Measurements from ENCODE around the gene NKAIN2.
"Not testable (repeated sequence)": the region's sequence is repeated elsewhere in the genome, so short reads cannot be mapped to it uniquely, and the experiment has no call there.

NKAIN2 gene

DNA sequence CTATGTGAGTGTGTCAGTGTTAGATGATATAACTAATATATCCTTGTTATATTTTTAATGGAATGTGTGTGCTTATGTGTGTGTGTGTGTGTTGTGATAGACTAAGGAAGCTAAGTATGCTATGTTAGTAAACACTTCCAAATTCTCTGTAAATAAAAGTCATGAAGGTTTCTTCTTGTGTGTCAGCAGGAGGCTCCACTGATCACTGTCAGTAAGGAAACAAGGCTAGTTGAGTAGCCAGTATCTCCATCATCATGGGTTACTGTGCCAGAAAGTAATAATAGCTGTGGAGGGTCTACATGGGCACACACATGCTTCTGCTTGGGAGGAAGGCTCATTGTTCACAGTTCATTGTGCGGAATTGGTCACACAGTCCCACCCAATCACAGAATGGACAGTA is 855.8 kb downstream of the NKAIN2 start:
- no peak for DNase-seq

DNA sequence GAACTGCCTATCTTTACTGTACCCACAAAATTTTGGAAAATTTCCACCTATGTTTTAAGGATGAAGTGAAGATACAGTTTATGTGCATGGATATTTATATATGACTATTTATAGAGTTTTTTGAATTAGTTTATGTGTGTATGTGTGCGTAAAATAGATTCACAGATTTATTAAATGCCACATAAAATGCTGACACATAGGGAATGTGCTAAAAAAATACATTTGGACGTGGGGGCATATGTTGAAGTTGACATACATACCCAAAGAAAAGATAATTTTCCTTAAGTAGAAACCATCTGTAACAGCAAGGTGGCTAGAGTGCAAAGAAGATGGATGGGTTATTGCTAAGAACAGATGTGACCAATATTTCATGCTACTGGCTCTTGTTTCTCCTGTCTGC is 856.5 kb downstream of the NKAIN2 start:
- DNase-seq = no peak

DNA sequence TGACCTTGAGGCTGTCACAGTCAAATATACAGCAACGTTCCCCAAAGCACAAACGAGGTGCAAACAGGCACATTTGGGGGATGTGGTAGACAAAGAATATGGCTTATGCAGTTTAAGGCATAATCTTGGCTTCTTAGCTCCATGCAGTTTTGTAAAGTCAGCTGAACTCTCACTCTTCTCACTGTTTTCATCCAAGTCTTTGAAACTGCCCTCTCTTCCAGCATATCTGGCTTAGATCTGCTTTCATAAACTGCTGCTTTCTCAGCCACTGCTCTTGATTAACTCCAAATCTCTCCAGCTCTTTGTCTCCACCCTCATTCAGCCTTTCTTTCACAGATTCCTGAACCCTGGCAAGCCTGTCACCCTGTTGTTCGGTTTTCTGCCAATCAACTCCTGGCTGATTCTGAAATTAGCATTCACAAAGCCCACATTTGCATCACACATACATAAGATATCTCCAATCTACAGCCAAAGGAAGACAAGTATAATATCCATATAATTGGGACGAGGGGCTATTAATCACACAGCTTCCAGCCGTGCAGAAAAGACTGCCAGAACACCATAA is 857.5 kb downstream of the NKAIN2 start:
- no peak for DNase-seq

DNA sequence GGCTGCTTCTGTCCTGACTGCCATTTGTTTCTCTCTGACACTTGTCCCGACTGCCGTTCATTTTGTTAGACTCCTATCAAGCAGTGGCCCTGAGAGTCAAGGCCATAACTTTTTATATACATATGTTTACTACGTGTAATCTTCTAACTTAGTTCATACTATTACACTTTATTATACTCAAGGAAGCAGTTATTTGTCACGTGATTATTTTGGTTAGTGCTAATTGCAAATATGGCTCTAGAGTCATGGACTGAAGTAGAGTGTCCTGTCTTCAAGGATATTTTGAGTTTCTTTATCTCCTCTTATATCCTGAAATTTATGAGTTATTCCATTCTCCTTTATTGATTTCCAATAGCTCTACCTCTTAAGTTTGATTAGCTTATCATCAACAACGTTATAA is 864.4 kb downstream of the NKAIN2 start:
- no peak for DNase-seq

DNA sequence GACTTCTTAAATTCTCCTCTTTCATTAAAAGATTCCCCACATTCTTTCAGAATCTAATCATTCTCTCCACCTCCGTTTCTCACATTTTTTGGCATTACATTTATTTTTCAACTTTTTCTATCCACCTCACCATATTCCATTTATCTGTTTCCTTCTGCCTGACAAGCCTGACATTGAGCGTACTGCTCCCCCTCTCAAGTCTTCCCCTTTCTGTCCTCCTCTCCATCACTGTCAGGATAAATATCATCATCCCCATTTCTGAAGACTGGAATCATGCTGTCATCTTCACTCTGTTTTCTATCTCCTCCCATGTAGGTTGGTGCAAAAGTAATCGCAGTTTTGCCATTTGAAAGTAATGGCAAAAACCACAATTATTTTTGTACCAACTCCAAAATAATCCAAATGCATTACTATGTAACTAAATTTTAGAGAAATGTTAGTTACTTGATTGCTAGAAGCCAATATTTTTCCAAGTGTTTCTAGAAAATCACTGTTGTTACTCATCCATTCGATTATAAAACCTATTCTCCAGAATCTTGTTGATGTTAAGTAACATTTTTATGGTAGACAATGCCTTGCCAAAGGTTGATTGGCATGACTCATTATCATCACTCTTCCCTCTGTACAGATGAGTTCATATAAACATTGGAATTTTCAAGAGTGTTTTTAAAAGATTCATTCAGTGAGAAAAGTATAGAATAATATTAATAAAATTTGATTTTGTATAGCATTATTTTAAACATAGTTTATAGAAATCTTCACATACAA is 866.2 kb downstream of the NKAIN2 start:
- DNase-seq = no peak

DNA sequence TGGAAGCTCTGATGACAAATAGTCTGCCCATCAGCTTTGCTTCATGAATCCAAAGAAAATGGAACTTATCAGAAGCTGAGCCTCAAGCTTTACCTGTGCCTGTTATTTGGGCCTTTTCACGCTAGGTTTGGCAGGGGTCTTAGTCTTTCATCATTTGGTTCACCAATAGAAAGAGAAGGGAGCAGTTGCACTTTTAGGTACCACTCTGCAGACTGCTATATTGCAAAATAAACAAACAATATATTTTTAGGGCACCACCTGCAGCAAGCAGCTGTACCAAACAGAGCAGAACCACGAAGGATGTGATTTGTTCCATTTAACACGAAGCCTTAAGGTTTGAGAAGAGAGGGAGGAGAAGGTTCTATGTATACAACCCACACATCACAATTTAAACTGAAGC is 867.1 kb downstream of the NKAIN2 start:
- DNase-seq = no peak

DNA sequence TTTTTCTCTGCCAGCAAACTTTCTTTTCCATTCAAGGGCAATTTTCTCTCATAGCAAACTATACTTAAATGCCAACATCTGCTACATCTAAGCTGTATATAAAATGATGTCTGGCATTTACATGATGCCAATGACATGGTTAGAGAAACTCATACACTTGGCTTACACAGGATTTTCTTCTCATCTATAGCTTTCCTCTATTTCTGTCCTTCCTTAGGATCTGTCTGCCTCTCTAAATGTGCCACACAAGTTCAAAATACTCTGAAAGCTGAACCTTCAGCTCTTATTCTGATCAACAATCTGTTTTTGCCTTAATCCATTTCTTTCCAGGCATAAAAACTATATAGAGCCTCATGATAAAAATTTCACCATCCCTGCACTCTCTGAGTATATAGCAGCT is 867.7 kb downstream of the NKAIN2 start:
- no peak for DNase-seq

DNA sequence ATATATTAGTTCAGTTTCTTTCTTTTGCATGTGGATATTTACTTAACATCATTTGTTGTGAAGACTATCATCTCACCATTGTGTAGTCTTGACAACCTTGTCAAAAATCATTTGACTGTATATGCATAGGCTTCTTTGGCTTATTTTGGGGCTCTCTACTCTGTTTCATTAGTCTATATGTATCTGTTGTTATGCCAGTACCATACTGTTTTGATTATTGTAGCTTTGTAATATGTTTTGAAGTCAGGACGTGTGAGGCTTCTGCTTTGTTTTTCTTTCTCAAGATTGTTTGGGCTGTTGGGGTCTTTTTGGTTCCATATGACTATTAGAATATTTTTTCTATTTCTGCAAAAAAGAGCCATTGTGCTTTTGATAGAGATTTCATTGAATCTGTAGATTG is 870.4 kb downstream of the NKAIN2 start:
- DNase-seq = no peak

DNA sequence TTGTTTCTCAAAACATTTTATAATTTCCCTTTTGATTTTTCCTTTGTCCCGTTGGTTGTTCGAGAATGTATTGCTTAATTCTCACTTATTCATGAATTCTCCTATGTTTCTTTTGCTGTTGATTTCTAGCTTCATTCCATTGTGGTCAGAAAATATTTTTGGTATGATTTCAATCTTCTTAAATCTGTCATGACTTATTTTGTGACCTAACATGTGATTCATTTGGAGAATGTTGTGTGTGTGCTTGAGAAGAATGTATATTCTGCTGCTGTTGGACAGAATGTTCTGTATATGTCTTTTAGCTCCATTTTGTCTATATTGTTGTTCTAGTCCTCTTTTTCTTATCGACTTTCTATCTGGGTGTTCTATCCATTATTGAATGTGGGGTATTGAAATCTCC is 872.4 kb downstream of the NKAIN2 start:
- no peak for DNase-seq

DNA sequence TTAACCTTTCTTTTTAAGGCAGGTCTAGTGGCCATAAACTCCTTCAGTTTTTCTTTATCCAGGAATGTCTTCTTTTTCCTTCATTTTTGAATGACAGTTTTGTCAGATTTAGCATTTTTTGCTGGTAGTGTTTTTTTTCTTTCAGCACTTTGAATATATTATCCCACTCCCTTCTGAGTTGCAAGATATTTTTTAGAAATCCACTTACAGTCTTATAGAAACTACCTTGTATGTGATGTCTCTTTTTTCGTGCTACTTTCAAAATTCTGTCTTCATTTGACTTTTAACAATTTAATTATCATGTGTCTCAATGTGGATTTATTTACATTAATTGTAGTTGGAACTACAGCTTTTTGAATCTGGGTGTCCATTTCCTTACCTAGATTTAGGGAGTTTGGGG is 874.2 kb downstream of the NKAIN2 start:
- DNase-seq = no peak

DNA sequence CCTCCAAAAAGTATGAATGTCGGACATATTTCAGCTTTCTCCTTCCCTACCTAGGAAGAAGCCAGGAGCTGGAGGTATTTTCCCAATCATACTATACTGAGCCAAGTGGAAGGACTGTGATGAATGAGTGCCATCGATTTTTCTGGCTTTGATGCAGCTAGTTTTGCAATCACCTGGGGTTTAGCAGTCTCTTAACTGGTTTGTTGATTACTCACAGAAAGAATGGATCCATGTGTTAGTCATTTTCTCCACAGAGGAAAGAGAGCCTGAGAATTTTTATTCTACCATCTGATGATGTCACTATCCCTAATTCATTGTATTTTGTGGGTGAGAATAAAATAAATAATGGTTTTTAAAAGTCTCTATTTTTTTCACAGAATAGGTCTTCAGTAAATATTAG is 875.7 kb downstream of the NKAIN2 start:
- DNase-seq = no peak

DNA sequence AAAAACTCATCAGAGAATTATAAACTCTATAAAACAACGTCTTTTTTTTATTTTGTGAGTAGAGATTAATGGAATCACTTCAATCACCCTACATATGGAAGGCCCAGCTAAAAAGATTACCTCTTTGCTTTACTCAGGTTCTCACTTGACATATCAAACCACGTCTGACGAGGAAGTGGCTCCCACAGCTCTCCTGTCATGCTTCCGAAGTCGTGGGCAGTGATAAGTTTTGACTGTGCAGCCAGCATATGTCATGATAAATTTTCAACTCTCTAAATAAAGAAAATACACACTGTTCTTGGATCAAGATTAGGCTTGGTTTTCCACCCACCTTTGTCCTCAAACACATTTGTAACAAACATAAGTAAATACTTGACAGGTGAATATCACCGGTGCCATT is 879.1 kb downstream of the NKAIN2 start:
- DNase-seq = no peak

DNA sequence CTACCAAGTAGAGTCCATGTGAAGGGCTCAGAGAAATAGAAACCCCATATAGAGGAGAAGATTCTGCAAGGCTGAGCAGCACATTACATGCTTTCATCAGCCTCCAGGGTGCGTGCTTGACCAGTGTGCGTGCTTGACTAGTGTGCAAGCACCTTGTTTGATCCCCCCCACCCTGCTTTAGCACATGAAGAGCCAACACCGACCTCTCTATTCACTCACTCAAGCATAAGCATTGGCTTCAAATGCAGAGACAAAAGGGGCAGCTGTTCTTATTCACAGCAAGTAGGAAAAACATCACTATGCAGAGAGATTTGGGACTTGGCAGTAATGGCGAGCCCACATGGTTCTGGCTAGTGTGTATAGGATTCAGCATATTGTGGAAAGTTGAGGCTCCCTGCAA is 879.8 kb downstream of the NKAIN2 start:
- DNase-seq = no peak

DNA sequence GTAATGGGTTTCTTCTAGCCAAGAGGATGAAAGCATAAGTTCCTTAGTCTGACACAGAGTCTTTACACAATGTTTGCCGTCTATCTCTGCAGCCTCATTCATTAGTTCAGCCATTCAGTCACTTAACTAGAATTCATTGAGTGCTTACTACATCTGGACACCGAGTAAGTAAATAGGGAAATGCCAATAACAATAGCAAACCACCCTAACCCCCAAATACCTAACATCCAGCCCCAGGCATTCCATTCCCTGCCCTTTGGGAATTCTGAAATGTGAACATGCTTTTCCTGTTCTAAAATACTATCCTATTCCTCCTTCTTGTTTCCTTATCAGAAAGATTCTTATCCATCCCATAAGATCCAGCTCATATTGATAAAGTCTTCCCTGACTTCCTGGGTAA is 881.0 kb downstream of the NKAIN2 start:
- no peak for DNase-seq

DNA sequence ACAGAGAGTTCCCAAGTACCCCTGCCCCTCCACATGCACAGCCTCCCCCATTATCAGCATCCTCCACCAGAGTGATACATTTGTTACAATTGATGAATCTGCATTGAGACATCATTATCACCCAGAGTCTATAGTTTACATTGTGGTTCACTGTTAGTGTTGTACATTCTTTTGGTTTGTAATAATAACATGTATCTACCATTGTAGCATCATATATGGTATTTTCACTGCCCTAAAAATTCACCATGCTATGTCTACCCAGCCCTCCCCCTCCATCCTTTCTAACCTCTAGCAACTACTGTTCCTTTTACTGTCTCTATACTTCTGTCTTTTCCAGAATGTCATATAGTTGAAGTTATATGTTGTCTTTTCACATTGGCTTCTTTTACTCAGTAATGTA is 884.7 kb downstream of the NKAIN2 start:
- no peak for DNase-seq

DNA sequence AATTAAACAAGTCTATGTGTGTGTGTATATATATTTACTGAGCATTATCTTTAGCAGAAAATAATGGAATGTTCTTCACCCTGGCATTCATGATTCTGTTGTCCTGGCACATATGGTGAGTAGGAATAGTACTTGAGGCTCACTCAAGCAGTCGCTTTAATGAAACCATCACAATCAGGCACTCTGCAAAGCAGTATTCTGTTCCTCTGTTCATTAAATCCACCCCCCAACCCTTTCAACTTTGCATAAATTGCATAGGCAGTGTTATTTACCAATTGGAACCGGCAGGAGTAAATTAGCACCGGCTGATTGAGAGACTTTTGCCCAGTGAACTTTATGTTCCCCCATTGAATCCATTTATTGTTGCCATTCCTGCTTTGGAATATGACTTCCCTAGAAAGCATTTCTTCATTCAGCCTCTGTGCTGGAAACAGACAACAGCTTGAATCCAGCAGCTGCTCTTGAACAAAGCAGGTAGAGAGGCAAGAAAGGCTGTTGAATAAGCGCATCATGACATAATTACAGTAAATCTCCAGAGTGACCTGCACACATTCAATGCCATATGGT is 890.6 kb downstream of the NKAIN2 start:
- DNase-seq = no peak

DNA sequence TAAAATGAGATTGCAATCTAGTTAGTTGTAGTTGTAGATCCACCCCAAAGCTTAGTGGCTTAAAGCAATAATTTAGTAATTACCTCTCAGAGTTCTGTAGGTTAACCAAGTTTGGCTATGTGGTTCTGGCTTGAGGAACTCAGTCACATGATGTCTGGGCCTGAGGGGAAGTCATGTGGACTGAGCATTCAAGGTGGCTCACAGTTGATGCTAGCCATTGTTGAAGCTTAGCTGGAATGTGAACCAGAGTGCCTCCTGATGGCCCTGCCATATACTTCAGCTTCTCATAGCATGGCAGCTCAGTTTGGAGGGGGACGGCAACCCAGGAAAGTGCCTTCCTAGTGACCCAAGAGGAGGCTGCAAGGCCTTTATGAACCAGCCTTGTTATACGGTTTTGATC is 895.4 kb downstream of the NKAIN2 start:
- DNase-seq = peak; percentile 1

DNA sequence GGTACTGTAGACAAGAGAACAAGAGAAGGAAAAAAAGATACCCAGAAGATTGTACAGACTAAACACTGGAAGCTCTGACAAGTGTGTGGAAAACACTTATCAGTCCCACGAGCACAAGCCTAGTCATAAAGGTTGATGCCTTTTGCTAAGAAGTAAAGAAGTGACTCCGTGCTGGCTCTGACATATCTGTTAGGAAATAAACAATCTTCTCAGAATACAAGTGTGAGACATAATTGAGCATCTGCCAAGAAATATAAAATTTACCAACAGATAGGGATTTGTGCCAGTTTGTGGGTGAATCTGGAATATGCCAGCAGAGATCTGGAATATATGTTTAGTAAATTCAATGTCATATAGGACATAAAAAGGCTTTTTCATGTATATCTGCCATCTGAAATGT is 899.9 kb downstream of the NKAIN2 start:
- DNase-seq = no peak

DNA sequence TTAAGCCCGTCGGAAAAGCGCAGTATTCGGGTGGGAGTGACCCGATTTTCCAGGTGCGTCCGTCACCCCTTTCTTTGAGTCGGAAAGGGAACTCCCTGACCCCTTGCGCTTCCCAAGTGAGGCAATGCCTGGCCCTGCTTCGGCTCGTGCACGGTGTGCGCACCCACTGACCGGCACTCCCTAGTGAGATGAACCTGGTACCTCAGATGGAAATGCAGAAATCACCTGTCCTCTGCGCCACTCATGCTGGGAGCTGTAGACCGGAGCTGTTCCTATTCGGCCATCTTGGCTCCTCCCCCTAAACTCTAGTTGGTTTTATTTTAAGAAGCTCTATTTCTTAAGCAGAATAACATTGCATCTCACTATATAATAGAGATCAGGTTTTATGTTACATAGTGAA is 908.9 kb downstream of the NKAIN2 start:
- not testable (repeated sequence) for DNase-seq

DNA sequence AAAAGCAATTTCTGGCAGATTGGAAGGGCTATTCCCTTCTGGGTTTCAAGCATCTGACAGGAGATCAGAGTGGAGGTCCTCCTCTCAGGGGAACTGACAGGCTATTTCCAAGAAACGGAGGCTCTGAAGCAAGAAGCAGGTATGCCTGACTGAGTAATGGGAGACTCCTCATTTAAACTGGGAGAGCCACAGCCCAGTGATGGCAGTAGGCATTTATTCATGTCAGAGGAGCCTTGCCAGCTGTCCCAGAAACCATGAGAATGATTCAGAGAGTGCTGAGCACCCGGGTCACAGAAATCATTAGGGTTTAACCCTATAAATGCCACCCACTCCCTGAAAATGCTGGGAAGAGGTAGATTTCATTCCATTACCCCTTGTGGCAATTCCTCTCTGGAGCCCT is 911.1 kb downstream of the NKAIN2 start:
- DNase-seq = no peak

DNA sequence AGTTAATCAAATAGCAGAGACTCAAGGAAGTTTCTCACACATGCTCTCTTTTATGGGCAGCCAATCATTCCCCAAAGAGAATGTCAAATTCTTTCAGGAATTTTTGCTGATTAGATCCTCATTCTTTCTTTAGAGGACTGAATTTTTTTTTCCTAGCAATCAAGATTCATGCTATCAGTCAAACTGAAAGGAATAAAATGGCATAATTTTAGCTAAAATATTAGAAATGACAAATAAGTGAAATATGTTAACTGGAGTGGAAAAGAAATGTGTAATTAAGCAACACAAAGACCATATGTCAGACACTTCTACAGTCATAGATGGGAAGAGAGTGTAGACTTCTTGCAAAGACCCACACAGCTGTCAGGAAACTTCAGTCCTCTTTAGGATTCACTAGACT is 916.2 kb downstream of the NKAIN2 start:
- no peak for DNase-seq

DNA sequence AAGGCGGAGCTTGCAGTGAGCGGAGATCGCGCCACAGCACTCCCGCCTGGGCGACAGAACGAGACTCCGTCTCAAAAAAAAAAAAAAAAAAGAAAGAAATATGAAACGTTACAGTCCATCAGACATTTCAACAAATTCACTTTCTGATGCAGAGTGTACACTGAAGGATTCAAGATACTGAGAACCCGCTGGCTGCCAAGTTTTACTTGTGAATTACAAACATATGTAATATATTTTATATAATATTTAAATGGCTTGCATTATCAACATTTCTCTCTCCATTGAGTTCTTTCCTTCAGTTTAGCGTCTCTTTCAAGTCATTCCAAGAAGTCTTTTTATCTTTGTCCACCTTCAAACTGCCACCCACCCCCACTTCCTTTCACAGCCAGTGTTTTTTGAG is 917.7 kb downstream of the NKAIN2 start:
- DNase-seq = no peak

DNA sequence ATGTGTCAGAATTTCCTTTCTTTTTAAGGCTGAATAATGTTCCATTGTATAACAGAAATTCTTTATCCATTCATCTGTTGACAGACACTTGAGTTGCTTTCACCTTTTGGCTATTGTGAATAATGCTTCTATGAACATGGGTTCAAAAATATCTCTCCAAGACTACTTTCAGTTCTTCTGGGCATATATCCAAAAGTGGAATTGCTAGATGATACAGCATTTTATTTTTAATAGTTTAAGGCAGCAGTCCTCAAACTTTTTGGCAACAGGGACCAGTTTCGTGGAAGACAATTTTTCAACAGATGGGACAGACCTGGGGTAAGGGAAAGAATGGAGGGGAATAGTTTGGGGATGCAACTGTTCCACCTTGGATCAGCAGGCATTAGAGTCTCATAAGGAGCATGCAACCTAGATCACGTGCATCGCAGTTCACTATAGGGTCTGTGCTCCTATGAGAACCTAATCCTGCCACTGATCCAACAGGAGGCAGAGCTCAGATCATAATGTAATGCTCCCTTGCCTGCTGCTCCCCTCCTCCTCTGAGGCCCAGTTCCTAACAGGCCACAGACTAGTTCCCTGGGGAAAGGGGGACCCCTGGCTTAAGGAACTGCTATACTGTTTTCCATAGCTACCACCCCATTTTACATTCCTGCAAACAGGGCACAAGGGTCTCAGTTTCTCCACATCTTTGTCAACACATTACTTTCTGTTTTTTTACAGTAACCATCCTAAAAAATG is 918.6 kb downstream of the NKAIN2 start:
- peak; percentile 2 for DNase-seq

DNA sequence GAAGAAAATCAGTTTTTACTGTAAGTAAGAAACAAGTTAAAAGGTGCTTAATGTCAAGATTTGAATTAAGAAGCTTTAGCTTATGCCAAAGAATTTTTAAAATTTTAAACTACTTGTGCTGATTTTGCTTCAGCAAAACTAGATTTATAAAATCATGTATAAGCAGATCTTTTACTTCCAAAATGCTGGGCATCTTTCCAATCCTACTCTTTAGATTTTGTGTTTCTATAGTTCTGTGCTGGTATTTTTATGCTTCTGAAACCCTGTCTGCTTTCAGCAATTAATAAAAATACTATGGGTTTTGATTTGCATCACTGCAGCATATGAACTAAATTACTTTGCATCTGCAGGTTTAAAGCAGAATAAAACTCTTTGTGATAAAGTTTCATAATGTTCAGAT is 920.0 kb downstream of the NKAIN2 start:
- DNase-seq = no peak
